HepG2 (cell line): ENCODE data around the gene VKORC1L1. TPM values are rescaled to one million over a fixed set of nuclear protein-coding genes. Genes with fewer than 3 reads are reported as not detected.

Experiments used
- CBX5 ChIP-seq: sonication (generic); formaldehyde crosslinking; IDR thresholded peaks from 2 replicates; pipeline ENCODE4 v1.4.0; 2020; ENCODE audit warnings: missing genetic modification reagents, borderline replicate concordance
- GATA4 ChIP-seq: sonication (generic); IDR thresholded peaks from 2 replicates; pipeline ENCODE4 v1.6.1; 2016; ENCODE audit warnings: antibody characterized with exemption, low read depth, borderline replicate concordance
- GPBP1L1 ChIP-seq: sonication (generic); formaldehyde crosslinking; IDR thresholded peaks from 2 replicates; pipeline ENCODE4 v1.5.0; 2020; ENCODE audit warnings: mild to moderate bottlenecking, missing genetic modification reagents
- HDAC1 ChIP-seq: sonication (generic); formaldehyde crosslinking; IDR thresholded peaks from 2 replicates; pipeline ENCODE4 v1.5.1; 2020; ENCODE audit warnings: mild to moderate bottlenecking, missing genetic modification reagents
- JUN ChIP-seq: sonication (generic); formaldehyde crosslinking; IDR thresholded peaks from 2 replicates; pipeline ENCODE4 v1.4.0; 2020; ENCODE audit warnings: mild to moderate bottlenecking, missing genetic modification reagents
- MED8 ChIP-seq: sonication (generic); formaldehyde crosslinking; IDR thresholded peaks from 2 replicates; pipeline ENCODE4 v1.8.1; 2023; ENCODE audit warnings: mild to moderate bottlenecking, missing genetic modification reagents; ENCODE audit not compliant: insufficient replicate concordance
- PTBP1 ChIP-seq: fragments of 200-400 bp; formaldehyde crosslinking; IDR thresholded peaks from 2 replicates; pipeline ENCODE4 v1.6.1; 2018; ENCODE audit warnings: low read length, low read depth; ENCODE audit not compliant: poor library complexity, severe bottlenecking
- RAD51 ChIP-seq: fragments of 450-650 bp; IDR thresholded peaks from 2 replicates; pipeline ENCODE4 v1.6.1; 2016; ENCODE audit warnings: borderline replicate concordance
- RFX5 ChIP-seq: IDR thresholded peaks from 2 replicates; pipeline ENCODE4 v1.6.1; 2011; ENCODE audit warnings: low read depth, low read length, improper control_type of control experiment
- RORA ChIP-seq: sonication (generic); formaldehyde crosslinking; IDR thresholded peaks from 2 replicates; pipeline ENCODE4 v1.5.0; 2020; ENCODE audit warnings: mild to moderate bottlenecking, missing genetic modification reagents, moderate library complexity
- SP5 ChIP-seq: IDR thresholded peaks from 2 replicates; pipeline ENCODE4 v1.6.1; 2016; ENCODE audit warnings: low read depth, borderline replicate concordance
- U2AF2 ChIP-seq: fragments of 200-400 bp; formaldehyde crosslinking; IDR thresholded peaks from 2 replicates; pipeline ENCODE4 v1.6.1; 2017; ENCODE audit warnings: low read depth, mild to moderate bottlenecking, low read length
- XRCC5 ChIP-seq: fragments of 200-400 bp; formaldehyde crosslinking; optimal IDR thresholded peaks from 2 replicates; pipeline ENCODE3; 2017; ENCODE audit warnings: mild to moderate bottlenecking, low read length
- YY1 ChIP-seq: IDR thresholded peaks from 2 replicates; pipeline ENCODE4 v1.6.1; 2011; ENCODE audit warnings: low read length, low read depth, moderate library complexity, mild to moderate bottlenecking; ENCODE audit not compliant: insufficient read depth, insufficient replicate concordance
- ZFP91 ChIP-seq: sonication (generic); formaldehyde crosslinking; IDR thresholded peaks from 2 replicates; pipeline ENCODE4 v1.9.0; 2022; ENCODE audit warnings: missing genetic modification reagents, mild to moderate bottlenecking, borderline replicate concordance
- ZNF282 ChIP-seq: fragments of 450-650 bp; IDR thresholded peaks from 2 replicates; pipeline ENCODE4 v1.6.1; 2018; ENCODE audit not compliant: partially characterized antibody
- ZNF547 ChIP-seq: sonication (generic); formaldehyde crosslinking; IDR thresholded peaks from 2 replicates; pipeline ENCODE4 v1.5.1; 2020; ENCODE audit warnings: mild to moderate bottlenecking, missing genetic modification reagents
- ZNF646 ChIP-seq: sonication (generic); formaldehyde crosslinking; IDR thresholded peaks from 2 replicates; pipeline ENCODE4 v1.9.0; 2021; ENCODE audit warnings: mild to moderate bottlenecking, missing genetic modification reagents
- ZNF703 ChIP-seq: sonication (generic); formaldehyde crosslinking; IDR thresholded peaks from 2 replicates; pipeline ENCODE4 v1.5.1; 2020; ENCODE audit warnings: missing genetic modification reagents, mild to moderate bottlenecking, moderate library complexity, borderline replicate concordance
- polyA plus RNA-seq, 8 experiments: library from polyadenylated mRNA; depleted of rRNA in 3 of 8; stranded (reverse) in 7 of 8; unstranded in 1 of 8; fragments of >200 nt; fragmentation: Illumina TruSeq in 4 of 8; extraction: Trizol in 4 of 8; gene quantifications; 2 replicates each; pipeline versions ENCODE4 v1.2.1 to v1.2.3, GENCODE V29; 2011 to 2016; ENCODE audit warnings: low read depth in 4 of 8, missing spikeins in 1 of 8, mixed read lengths in 1 of 8; ENCODE audit not compliant: insufficient read depth in 1 of 8
- total RNA-seq, 5 experiments: library from RNA; depleted of rRNA; stranded (reverse); fragments of >200 nt; fragmentation: Illumina TruSeq; extraction: Trizol; gene quantifications; 2 replicates each; pipeline ENCODE4 v1.2.3, GENCODE V29; 2016; ENCODE audit warnings: low read depth in 1 of 5

VKORC1L1 gene
- total and polyA plus RNA-seq, 2 of the 13 experiments (the other 11 are each of a cell fraction or from before 2014, with no cell fraction given): 13.9 to 16.5 TPM

- TF ChIP-seq ZFP91 (CRISPR knock-in tag) (no peak; the same call in 1 of the 2 replicates), RORA (CRISPR knock-in tag) (no peak), SP5 (CRISPR knock-in tag) (peak; percentile 44; the same call in 1 of the 2 replicates), ZNF547 (CRISPR knock-in tag) (no peak), HDAC1 (0 out of 2 replicates have a peak, but pooled peaks have one; percentile 43), JUN (CRISPR knock-in tag) (no peak), U2AF2 (no peak), XRCC5 (no peak), RFX5 (no peak), GATA4 (no peak), GPBP1L1 (CRISPR knock-in tag) (no peak), YY1 (peak; percentile 58), ZNF646 (CRISPR knock-in tag) (no peak), MED8 (CRISPR knock-in tag) (no peak), PTBP1 (no peak), ZNF703 (CRISPR knock-in tag) (no peak), ZNF282 (no peak), CBX5 (CRISPR knock-in tag) (no peak), RAD51 (no peak)
Measured at GRCh38 chr7:65872776-65873581, at the start of gene VKORC1L1 (continued).
